Mammary epithelial cell (primary cell): ENCODE data around the gene SULT2B1.

ENCODE experiments used
- EZH2 ChIP-seq: IDR thresholded peaks from 2 replicates; pipeline ENCODE4 v1.6.1; 2012; ENCODE audit warnings: low read length, inconsistent platforms, borderline replicate concordance
- TF ChIP-seq, protein P1 (sequence below), 2 donors: IDR thresholded peaks in 1 of 2; conservative IDR thresholded peaks in 1 of 2; 2 replicates each; pipeline ENCODE4 v1.5.1; 2011 to 2012; ENCODE audit warnings: inconsistent platforms in 2 of 2, low read length in 2 of 2, mild to moderate bottlenecking in 2 of 2, control low read depth in 1 of 2, low read depth in 1 of 2; ENCODE audit not compliant: insufficient read depth in 1 of 2; ENCODE audit errors: extremely low read depth in 1 of 2

DNA sequence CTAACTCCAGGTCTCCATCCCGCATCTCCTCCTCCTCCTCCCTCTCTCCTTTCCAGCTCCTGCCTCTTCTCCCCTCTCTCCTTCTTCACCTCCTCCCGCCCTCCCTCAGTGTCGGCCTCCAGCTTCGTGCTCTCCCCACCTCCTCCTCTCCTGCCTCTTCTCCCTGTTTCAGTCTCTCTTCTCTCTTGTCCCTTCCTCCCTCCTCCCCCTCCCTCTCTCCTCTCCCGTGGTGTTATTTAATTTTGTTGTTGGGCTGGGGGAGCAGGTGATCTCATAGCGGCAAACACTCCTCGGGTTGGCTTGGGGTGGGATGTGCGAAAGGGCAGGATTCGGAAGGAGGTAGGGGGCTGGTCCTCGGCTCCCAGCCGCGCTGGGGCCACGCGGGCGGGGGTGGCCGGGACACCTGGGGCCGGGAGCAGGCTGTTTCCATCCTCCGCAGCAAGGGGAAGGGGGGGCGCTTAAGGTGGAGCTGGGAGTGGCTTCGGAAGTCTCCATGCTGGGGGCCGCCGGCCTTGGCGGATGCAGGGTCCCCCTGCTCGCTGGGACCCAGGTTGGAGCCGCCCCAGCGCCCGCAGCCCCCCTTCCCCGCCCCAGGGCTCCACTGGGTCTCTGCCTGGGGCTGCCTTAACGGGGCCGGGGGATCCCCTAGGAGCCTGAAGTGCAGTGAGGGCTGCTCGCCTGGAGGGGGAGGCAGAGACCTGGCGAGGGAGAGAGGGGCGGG, 94.2 kb downstream of the SULT2B1 start, which contains the start of gene CA11:
- TF ChIP-seq, protein P1, sequence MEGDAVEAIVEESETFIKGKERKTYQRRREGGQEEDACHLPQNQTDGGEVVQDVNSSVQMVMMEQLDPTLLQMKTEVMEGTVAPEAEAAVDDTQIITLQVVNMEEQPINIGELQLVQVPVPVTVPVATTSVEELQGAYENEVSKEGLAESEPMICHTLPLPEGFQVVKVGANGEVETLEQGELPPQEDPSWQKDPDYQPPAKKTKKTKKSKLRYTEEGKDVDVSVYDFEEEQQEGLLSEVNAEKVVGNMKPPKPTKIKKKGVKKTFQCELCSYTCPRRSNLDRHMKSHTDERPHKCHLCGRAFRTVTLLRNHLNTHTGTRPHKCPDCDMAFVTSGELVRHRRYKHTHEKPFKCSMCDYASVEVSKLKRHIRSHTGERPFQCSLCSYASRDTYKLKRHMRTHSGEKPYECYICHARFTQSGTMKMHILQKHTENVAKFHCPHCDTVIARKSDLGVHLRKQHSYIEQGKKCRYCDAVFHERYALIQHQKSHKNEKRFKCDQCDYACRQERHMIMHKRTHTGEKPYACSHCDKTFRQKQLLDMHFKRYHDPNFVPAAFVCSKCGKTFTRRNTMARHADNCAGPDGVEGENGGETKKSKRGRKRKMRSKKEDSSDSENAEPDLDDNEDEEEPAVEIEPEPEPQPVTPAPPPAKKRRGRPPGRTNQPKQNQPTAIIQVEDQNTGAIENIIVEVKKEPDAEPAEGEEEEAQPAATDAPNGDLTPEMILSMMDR (conservative IDR thresholded peaks at IDR 0.05 in 1 of 2, IDR thresholded peaks at IDR 0.05 in 1 of 2; ENCODE audit: extremely low read depth in 1 of 2, insufficient read depth in 1 of 2, low read depth in 1 of 2, low read length in 2 of 2): peak; percentile 52 to 93
- no peak for TF ChIP-seq EZH2
